Keratinocyte (primary cell): ENCODE results near the gene TIMD4. TPM values are rescaled to one million over a fixed set of nuclear protein-coding genes. Genes with fewer than 3 reads are reported as not detected.

ENCODE experiments used
- DNase-seq: peaks from one replicate; pipeline ENCODE4 v3.0.0-alpha.2; 2011; ENCODE audit warnings: low read depth, missing footprints, low spot score
- FAIRE-seq: peaks from 2 replicates; lab custom pipeline; 2011; peaks lifted over from hg19 to GRCh38; lab: Jason Lieb, UNC
- H2AFZ ChIP-seq: 2 replicates; pipeline ENCODE4 v1.6.0; 2012; ENCODE audit warnings: low read length, control low read depth, inconsistent platforms; ENCODE audit not compliant: control insufficient read depth
- H3K27ac ChIP-seq: 2 replicates; pipeline ENCODE4 v1.5.1; 2011; ENCODE audit warnings: low read length; ENCODE audit not compliant: control insufficient read depth, insufficient read depth
- H3K27me3 ChIP-seq: 3 replicates; pipeline ENCODE4 v1.6.0; 2011; ENCODE audit warnings: low read length; ENCODE audit not compliant: control insufficient read depth, insufficient read depth; ENCODE audit errors: extremely low read depth
- H3K36me3 ChIP-seq, 2 experiments: 2 replicates in 1 of 2; 3 replicates in 1 of 2; pipeline ENCODE4 v1.5.1; 2011; ENCODE audit warnings: low read length in 2 of 2, mild to moderate bottlenecking in 1 of 2; ENCODE audit not compliant: control insufficient read depth in 2 of 2, insufficient read depth in 2 of 2; ENCODE audit errors: extremely low read depth in 1 of 2
- H3K4me1 ChIP-seq: 3 replicates; pipeline ENCODE4 v1.5.1; 2011; ENCODE audit warnings: low read length; ENCODE audit not compliant: control insufficient read depth, insufficient read depth; ENCODE audit errors: extremely low read depth
- H3K4me2 ChIP-seq: 3 replicates; pipeline ENCODE4 v1.6.0; 2011; ENCODE audit warnings: low read depth, low read length; ENCODE audit not compliant: control insufficient read depth, insufficient read depth; ENCODE audit errors: extremely low read depth
- H3K4me3 ChIP-seq, 3 experiments: fragments of 200-600 bp in 1 of 3; sonication (generic) in 1 of 3; 2 replicates in 2 of 3; 3 replicates in 1 of 3; pipeline ENCODE4 v1.5.1; 2011 to 2016; ENCODE audit warnings: low read length in 3 of 3, mild to moderate bottlenecking in 3 of 3, control low read depth in 2 of 3, inconsistent platforms in 1 of 3, low read depth in 1 of 3, mixed read lengths in 1 of 3, mixed run types in 1 of 3, moderate library complexity in 1 of 3; ENCODE audit not compliant: control insufficient read depth in 2 of 3, insufficient read depth in 2 of 3; ENCODE audit errors: extremely low read depth in 1 of 3
- H3K79me2 ChIP-seq: 2 replicates; pipeline ENCODE4 v1.6.0; 2012; ENCODE audit warnings: low read length; ENCODE audit not compliant: control insufficient read depth, insufficient read depth
- H3K9ac ChIP-seq: 3 replicates; pipeline ENCODE4 v1.6.0; 2011; ENCODE audit warnings: low read length; ENCODE audit not compliant: control insufficient read depth, insufficient read depth; ENCODE audit errors: extremely low read depth
- H3K9me1 ChIP-seq: 3 replicates; pipeline ENCODE4 v1.6.0; 2011; ENCODE audit warnings: low read length; ENCODE audit not compliant: control insufficient read depth, insufficient read depth; ENCODE audit errors: extremely low read depth
- H3K9me3 ChIP-seq: 2 replicates; pipeline ENCODE4 v1.5.1; 2012; ENCODE audit warnings: low read depth, low read length; ENCODE audit not compliant: control insufficient read depth
- H4K20me1 ChIP-seq: 3 replicates; pipeline ENCODE4 v1.6.0; 2011; ENCODE audit warnings: low read length; ENCODE audit not compliant: control insufficient read depth, insufficient read depth; ENCODE audit errors: extremely low read depth
- CTCF ChIP-seq, 3 experiments: IDR thresholded peaks in 1 of 3; conservative IDR thresholded peaks in 1 of 3; optimal IDR thresholded peaks in 1 of 3; 2 replicates in 2 of 3; 3 replicates in 1 of 3; pipeline versions ENCODE3 to v1.5.1; 2011; ENCODE audit warnings: low read length in 3 of 3, mild to moderate bottlenecking in 3 of 3, moderate library complexity in 2 of 3, control low read depth in 1 of 3, inconsistent platforms in 1 of 3; ENCODE audit not compliant: insufficient read depth in 2 of 3; ENCODE audit errors: extremely low read depth in 1 of 3
- EZH2 ChIP-seq: IDR thresholded peaks from one replicate; pipeline ENCODE4 v1.6.1; 2012; ENCODE audit warnings: inconsistent platforms, mild to moderate bottlenecking, low read length, moderate library complexity
- dilution Hi-C: fragments of 300-500 bp; cut with MboI; formaldehyde crosslinking; loops from one replicate; pipeline ENCODE4 v1.7.0; 2020; ENCODE audit warnings: low sequenced_read_pairs; ENCODE audit not compliant: extremely low pct_ligation_motif_present
- polyA plus RNA-seq, 5 experiments: library from polyadenylated mRNA; depleted of rRNA in 3 of 5; stranded (reverse) in 3 of 5; stranded (forward) in 1 of 5; unstranded in 1 of 5; fragments of >200 nt; gene quantifications; 1 replicate in 1 of 5; 2 replicates in 3 of 5; 3 replicates in 1 of 5; pipeline versions ENCODE4 v1.2.1 to v1.2.3, GENCODE V29; 2011 to 2012; ENCODE audit warnings: missing spikeins in 2 of 5, low read depth in 1 of 5, low replicate concordance in 1 of 5

TIMD4 gene
- polyA plus RNA-seq, 1 donor (not counting 4 experiments of a cell fraction or from before 2014, with no cell fraction given): not detected

GRCh38 chr5:156920861-156921431, 42.1 kb downstream of the TIMD4 start:
- no peak for DNase-seq
- no peaks in the 10 kb centered on the region for H3K4me1 ChIP-seq
- dilution Hi-C loops: no loop called here
- H3K9me3 ChIP-seq: no peaks in the 10 kb centered on the region
- H3K9ac ChIP-seq: no peak overlapping the region
- H3K4me2 ChIP-seq: no peak overlapping the region
- H3K36me3 ChIP-seq: no peaks in the 10 kb centered on the region
- H3K79me2 ChIP-seq: no peaks in the 10 kb centered on the region
- no peak for FAIRE-seq
- H3K27ac ChIP-seq: no peak overlapping the region
- H3K4me3 ChIP-seq: no peak overlapping the region
- H3K27me3 ChIP-seq: no peaks in the 10 kb centered on the region
- TF ChIP-seq CTCF (optimal IDR thresholded peaks at IDR 0.05 in 1 of 3, IDR thresholded peaks at IDR 0.05 in 1 of 3, conservative IDR thresholded peaks at IDR 0.05 in 1 of 3; ENCODE audit: extremely low read depth in 1 of 3, insufficient read depth in 2 of 3, low read length in 3 of 3) (no peak), EZH2 (no peak)
- H2AFZ ChIP-seq: no peak overlapping the region
- no peaks in the 10 kb centered on the region for H3K9me1 ChIP-seq
- H4K20me1 ChIP-seq: no peaks in the 10 kb centered on the region

DNA sequence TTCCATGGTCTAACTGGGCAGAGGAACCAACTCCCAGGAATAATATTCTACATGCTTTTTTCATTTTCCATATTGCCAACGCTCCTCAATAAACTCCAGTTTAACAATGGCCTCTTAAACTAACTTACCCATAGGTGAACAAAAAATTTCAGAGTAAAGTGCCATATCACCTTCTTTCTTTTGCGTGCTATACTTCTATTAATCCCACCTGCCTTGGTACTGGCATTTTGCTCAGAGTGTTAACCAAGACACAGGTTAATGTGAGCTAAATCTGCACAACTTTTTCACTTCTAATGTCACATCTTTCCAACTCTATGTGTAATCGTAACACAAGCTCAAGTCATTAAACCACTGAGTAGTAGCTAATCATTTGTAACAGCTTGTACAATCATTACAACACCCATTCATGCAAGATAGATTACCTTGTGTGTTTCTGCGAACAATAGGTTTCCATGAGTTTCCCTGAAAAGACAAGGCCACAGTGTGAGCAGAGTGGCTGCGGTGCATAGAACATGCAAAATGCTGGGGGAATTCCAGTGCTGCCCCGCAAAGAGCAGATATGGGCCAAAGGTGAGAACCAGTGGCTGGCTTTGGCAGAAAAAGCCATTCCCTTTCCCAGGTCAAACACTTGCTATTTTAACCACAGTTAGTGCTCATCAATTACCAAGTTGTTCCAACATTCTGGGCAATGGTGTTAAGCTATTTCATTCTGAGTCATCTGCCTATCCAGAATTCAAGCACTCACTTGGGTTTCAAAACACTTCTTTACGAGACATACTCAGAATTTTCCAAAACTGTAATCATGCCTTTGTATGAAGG, 42.8 kb downstream of the TIMD4 start:
- Histone ChIP-seq H3K9me3 (no peaks in the 10 kb centered on the region), H3K4me2 (no peak overlapping the region), H3K4me1 (no peaks in the 10 kb centered on the region), H3K27ac (no peak overlapping the region), H2AFZ (no peak overlapping the region), H4K20me1 (no peaks in the 10 kb centered on the region), H3K36me3 (no peaks in the 10 kb centered on the region), H3K27me3 (no peaks in the 10 kb centered on the region), H3K79me2 (no peaks in the 10 kb centered on the region), H3K9ac (no peak overlapping the region), H3K9me1 (no peaks in the 10 kb centered on the region), H3K4me3 (no peak overlapping the region)
- no peak for DNase-seq
- no peak for FAIRE-seq
- TF ChIP-seq EZH2: no peak
- TF ChIP-seq CTCF (optimal IDR thresholded peaks at IDR 0.05 in 1 of 3, IDR thresholded peaks at IDR 0.05 in 1 of 3, conservative IDR thresholded peaks at IDR 0.05 in 1 of 3; ENCODE audit: extremely low read depth in 1 of 3, insufficient read depth in 2 of 3, low read length in 3 of 3): no peak
- dilution Hi-C loops: no loop called here
